ENCODE results near the gene TACC3. TPM values are rescaled to one million over a fixed set of nuclear protein-coding genes. Genes with fewer than 3 reads are reported as not detected.
"Not testable (repeated sequence)": the region's sequence is repeated elsewhere in the genome, so short reads cannot be mapped to it uniquely, and the experiment has no call there.

TACC3 gene
- total RNA-seq, 6 experiments from 2014 or later: 44.2 to 95.3 (median 93.3) TPM

DNA sequence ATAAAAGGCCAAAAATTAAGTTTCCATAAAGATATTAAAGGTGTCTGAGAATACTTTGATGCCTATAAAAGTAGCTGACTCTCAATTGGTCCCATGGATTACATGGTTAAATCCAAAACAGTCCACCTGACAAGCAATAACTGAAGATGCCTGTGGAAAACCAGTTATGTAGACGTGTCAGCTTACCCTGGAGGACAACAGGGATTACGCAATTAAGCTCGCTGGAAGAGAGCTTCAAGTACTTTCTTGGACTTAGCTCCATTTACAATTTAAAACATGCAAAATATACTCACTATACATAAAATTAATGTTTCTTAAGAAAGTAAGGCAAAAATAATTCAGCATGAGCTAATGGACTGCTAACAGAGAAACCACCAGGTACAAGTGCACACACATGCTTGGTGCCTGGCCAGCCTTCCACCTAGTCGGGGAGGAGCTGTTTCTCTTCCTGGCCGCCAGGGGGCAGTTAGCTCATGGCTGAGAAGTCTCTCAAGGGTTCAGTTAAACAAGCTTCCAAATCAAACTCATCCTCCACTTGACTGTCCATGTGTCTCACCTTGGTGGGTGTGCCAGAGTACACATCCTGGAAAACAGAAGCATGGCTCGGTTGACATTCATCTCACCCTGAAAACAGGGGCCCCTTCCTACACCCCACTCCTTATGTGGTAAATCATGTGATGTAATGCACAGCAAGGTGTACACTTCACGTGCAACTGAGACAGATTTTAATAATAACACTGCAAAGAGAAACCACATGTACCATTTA is 28.0 kb upstream of the TACC3 start:
- H3K27me3 Mint-ChIP-seq (ENCODE audit: insufficient read depth): peaks cover 2% of the 10 kb centered on the region; the same call in 1 of the 2 replicates
- peak; percentile 66 for DNase-seq
- TF ChIP-seq, protein P1, sequence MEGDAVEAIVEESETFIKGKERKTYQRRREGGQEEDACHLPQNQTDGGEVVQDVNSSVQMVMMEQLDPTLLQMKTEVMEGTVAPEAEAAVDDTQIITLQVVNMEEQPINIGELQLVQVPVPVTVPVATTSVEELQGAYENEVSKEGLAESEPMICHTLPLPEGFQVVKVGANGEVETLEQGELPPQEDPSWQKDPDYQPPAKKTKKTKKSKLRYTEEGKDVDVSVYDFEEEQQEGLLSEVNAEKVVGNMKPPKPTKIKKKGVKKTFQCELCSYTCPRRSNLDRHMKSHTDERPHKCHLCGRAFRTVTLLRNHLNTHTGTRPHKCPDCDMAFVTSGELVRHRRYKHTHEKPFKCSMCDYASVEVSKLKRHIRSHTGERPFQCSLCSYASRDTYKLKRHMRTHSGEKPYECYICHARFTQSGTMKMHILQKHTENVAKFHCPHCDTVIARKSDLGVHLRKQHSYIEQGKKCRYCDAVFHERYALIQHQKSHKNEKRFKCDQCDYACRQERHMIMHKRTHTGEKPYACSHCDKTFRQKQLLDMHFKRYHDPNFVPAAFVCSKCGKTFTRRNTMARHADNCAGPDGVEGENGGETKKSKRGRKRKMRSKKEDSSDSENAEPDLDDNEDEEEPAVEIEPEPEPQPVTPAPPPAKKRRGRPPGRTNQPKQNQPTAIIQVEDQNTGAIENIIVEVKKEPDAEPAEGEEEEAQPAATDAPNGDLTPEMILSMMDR (IDR thresholded peaks at IDR 0.05): peak; percentile 98
- peaks cover 32% of the 10 kb centered on the region for H3K36me3 Mint-ChIP-seq (ENCODE audit: low read depth)
- H3K4me1 Mint-ChIP-seq (ENCODE audit: low read depth): no peaks in the 10 kb centered on the region; the same call in 1 of the 2 replicates
- H3K9me3 Mint-ChIP-seq: no peaks in the 10 kb centered on the region
- H3K4me3 Mint-ChIP-seq: no peak overlapping the region
- H3K27ac Mint-ChIP-seq: no peak overlapping the region

DNA sequence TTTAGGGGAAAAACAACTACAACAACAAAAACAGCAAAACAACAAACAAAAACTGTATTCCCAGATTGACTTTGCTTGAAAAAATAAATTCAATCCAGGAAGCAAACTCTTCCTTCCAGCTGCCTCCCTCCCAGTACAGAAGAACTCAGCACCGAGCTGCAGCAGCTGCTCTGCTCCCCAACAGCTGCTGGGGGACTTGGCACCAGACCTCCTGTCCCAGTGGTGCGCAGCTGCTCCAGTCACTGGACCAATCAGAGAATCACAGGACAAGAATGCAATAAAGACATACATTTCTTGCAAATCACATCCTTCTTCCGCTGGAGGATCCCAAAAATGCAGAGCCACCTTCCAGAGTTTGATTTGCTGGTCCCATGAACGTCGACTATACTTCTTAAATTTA is 25.4 kb upstream of the TACC3 start:
- Mint-ChIP-seq H3K4me1 (ENCODE audit: low read depth) (no peaks in the 10 kb centered on the region; the same call in 1 of the 2 replicates), H3K27me3 (ENCODE audit: insufficient read depth) (no peaks in the 10 kb centered on the region), H3K27ac (no peak overlapping the region), H3K36me3 (ENCODE audit: low read depth) (peaks cover 25% of the 10 kb centered on the region), H3K4me3 (no peak overlapping the region), H3K9me3 (no peaks in the 10 kb centered on the region)
- TF ChIP-seq, protein P1 (IDR thresholded peaks at IDR 0.05): no peak
- no peak for DNase-seq

DNA sequence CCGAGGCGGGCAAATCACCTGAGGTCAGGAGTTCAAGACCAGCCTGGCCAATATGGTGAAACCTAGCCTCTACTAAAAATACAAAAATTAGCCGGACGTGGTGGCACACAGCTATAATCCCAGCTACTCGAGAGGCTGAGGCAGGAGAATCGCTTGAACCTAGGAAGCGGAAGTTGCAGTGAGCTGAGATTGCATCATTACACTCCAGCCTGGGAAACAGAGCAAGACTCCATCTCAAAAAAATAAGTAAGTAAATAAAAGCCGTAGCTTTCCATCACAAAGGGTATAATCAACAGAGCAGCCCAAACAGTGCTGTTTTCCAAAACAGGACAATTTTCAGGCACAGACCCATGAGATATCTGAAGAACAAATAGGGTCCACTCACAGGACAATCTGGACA is 19.6 kb upstream of the TACC3 start:
- not testable (repeated sequence) for H3K27ac Mint-ChIP-seq; H3K9me3 Mint-ChIP-seq; H3K27me3 Mint-ChIP-seq (ENCODE audit: insufficient read depth); H3K4me3 Mint-ChIP-seq; DNase-seq
- Mint-ChIP-seq H3K4me1 (ENCODE audit: low read depth) (peaks cover 19% of the 10 kb centered on the region), H3K36me3 (ENCODE audit: low read depth) (peaks cover 26% of the 10 kb centered on the region)

DNA sequence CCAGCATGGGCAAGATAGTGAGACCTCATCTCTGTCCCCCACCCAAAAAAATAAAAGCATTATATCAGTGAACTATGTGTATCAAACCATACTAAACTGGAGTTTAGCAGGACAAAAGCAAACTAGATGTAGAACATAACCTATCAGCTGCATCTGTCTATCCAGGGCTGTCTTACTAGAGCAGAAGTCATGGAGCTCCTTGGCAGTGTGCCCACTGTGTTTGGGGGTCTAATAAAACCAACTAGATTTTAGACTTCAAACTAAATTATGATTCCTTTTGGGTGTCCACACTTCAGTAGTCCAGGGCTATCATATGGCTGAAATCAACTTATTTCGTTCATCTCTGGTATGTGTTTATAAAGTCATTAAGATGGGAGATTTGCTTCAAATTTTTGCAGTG is 17.5 kb upstream of the TACC3 start:
- H3K27me3 Mint-ChIP-seq (ENCODE audit: insufficient read depth): no peaks in the 10 kb centered on the region
- DNase-seq: no peak
- H3K4me1 Mint-ChIP-seq (ENCODE audit: low read depth): peaks cover 28% of the 10 kb centered on the region
- TF ChIP-seq, protein P1 (IDR thresholded peaks at IDR 0.05): no peak
- no peak overlapping the region for H3K4me3 Mint-ChIP-seq
- H3K36me3 Mint-ChIP-seq (ENCODE audit: low read depth): peaks cover 35% of the 10 kb centered on the region
- H3K9me3 Mint-ChIP-seq: no peaks in the 10 kb centered on the region
- no peak overlapping the region for H3K27ac Mint-ChIP-seq

DNA sequence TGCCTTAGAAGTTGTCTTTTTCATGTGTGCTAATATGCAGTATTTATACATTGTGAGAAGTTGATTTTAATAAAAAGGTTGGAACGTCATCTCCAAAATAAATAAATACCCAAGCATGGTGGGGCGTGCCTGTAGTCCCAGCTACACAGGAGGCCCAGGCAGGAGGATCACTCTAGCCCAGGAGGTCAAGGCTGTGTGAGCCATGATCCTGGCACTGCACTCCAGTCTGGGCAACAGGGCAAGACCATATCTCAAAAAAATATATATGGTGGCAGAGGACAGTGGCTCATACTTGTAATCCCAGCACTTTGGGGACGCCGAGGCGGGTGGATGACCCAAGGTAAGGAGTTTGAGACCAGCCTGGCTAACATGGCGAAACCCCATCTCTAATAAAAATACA is 15.6 kb upstream of the TACC3 start:
- H3K36me3 Mint-ChIP-seq (ENCODE audit: low read depth): peaks cover 42% of the 10 kb centered on the region
- H3K27me3 Mint-ChIP-seq (ENCODE audit: insufficient read depth): peaks cover 2% of the 10 kb centered on the region; the same call in 1 of the 2 replicates
- TF ChIP-seq, protein P1 (IDR thresholded peaks at IDR 0.05): no peak
- peaks cover 45% of the 10 kb centered on the region for H3K4me1 Mint-ChIP-seq (ENCODE audit: low read depth)
- DNase-seq: no peak
- no peak overlapping the region for H3K27ac Mint-ChIP-seq
- no peak overlapping the region for H3K4me3 Mint-ChIP-seq
- no peaks in the 10 kb centered on the region for H3K9me3 Mint-ChIP-seq

DNA sequence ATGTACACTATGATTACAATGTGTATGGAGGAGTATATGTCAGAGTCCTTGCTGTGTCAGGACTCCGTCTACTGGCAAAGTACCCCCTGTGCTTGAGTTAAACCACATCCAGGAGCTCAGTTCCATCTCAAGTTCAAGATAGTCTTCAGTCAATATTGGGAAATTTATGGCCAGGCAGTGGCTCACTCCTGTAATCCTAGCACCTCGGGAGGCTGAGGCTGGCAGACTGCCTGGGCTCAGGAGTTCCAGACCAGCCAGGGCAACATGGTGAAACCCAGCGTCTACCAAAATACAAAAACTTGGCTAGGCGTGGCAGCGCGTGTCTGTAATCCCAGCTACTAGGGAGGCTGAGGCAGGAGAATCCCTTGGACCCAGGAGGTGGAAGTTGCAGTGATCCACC is 15.0 kb upstream of the TACC3 start:
- Mint-ChIP-seq H3K27ac (no peak overlapping the region), H3K27me3 (ENCODE audit: insufficient read depth) (peaks cover 2% of the 10 kb centered on the region; the same call in 1 of the 2 replicates), H3K36me3 (ENCODE audit: low read depth) (peaks cover 48% of the 10 kb centered on the region), H3K9me3 (no peaks in the 10 kb centered on the region), H3K4me3 (no peak overlapping the region), H3K4me1 (ENCODE audit: low read depth) (peaks cover 52% of the 10 kb centered on the region)
- TF ChIP-seq, protein P1 (IDR thresholded peaks at IDR 0.05): no peak
- no peak for DNase-seq
